IMR-90 (cell line): Measurements from ENCODE around the gene FRS3. TPM values are rescaled to one million over a fixed set of nuclear protein-coding genes. Genes with fewer than 3 reads are reported as not detected.

ENCODE experiments used
- ATAC-seq: fragments of 200-7000 bp; cut with Tn5 transposase; 2 replicates; pipeline ENCODE4 v1.9.1; 2020; ENCODE audit warnings: low read depth, mild to moderate bottlenecking, moderate library complexity
- BruUV-seq: library from RNA; stranded (reverse); fragments of 400-500 nt; replicated peaks from 2 replicates; lab custom pipeline; 2021; lab: Mats Ljungman, UMichigan
- CTCF ChIA-PET: fragments of 300-600 bp; formaldehyde crosslinking; extraction: SDS; loops from one replicate; lab custom pipeline; 2021; ENCODE audit warnings: antibody characterized with exemption; lab: Yijun Ruan, JAX
- POLR2A ChIA-PET: fragments of 300-600 bp; sonication (Branson Sonifier 250); formaldehyde crosslinking; loops from one replicate; lab custom pipeline; 2022; ENCODE audit warnings: antibody characterized with exemption; ENCODE audit not compliant: unreplicated experiment; lab: Charles Lee
- DNase-seq: peaks from one replicate; pipeline ENCODE4 v3.0.0; 2013
- H2AFZ ChIP-seq: replicated peaks from 2 replicates; pipeline ENCODE3; 2013; ENCODE audit warnings: low read length, mild to moderate bottlenecking; ENCODE audit not compliant: poor library complexity
- H2AK5ac ChIP-seq: 2 replicates; pipeline ENCODE4 v1.6.1; 2013; ENCODE audit warnings: low read depth, low read length, inconsistent platforms
- H2AK9ac ChIP-seq: replicated peaks from 2 replicates; pipeline ENCODE3; 2013; ENCODE audit warnings: mild to moderate bottlenecking, low read depth, low read length, moderate library complexity; ENCODE audit not compliant: poor library complexity
- H2BK120ac ChIP-seq: 2 replicates; pipeline ENCODE4 v1.6.1; 2013; ENCODE audit warnings: low read depth, low read length, inconsistent platforms
- H2BK15ac ChIP-seq: 3 replicates; pipeline ENCODE4 v1.6.1; 2013; ENCODE audit warnings: low read depth, low read length, inconsistent platforms
- H2BK20ac ChIP-seq: 2 replicates; pipeline ENCODE4 v1.6.1; 2013; ENCODE audit warnings: low read depth, mild to moderate bottlenecking, inconsistent platforms, low read length, moderate library complexity
- H2BK5ac ChIP-seq: 2 replicates; pipeline ENCODE4 v1.6.1; 2013; ENCODE audit warnings: mild to moderate bottlenecking, low read depth, low read length, inconsistent platforms; ENCODE audit not compliant: poor library complexity, severe bottlenecking
- H3K14ac ChIP-seq: replicated peaks from 2 replicates; pipeline ENCODE4 v1.6.1; 2013; ENCODE audit warnings: low read depth, low read length, inconsistent platforms
- H3K18ac ChIP-seq: 2 replicates; pipeline ENCODE4 v1.6.1; 2013; ENCODE audit warnings: low read depth, low read length, control low read depth
- H3K23ac ChIP-seq: 2 replicates; pipeline ENCODE4 v1.6.1; 2013; ENCODE audit warnings: low read depth, low read length, inconsistent platforms
- H3K27ac ChIP-seq: 2 replicates; pipeline ENCODE4 v1.5.1; 2013; ENCODE audit warnings: mild to moderate bottlenecking, control low read depth, low read length; ENCODE audit not compliant: insufficient read depth
- H3K27me3 ChIP-seq: 2 replicates; pipeline ENCODE4 v1.6.1; 2013; ENCODE audit warnings: low read length; ENCODE audit not compliant: control insufficient read depth, insufficient read depth
- H3K36me3 ChIP-seq: 2 replicates; pipeline ENCODE4 v1.6.1; 2013; ENCODE audit warnings: low read length, mixed read lengths; ENCODE audit not compliant: control insufficient read depth, insufficient read depth
- H3K4ac ChIP-seq: 2 replicates; pipeline ENCODE4 v1.6.1; 2013; ENCODE audit warnings: low read depth, low read length, inconsistent platforms
- H3K4me1 ChIP-seq: 2 replicates; pipeline ENCODE4 v1.6.1; 2013; ENCODE audit warnings: low read length, mixed read lengths; ENCODE audit not compliant: control insufficient read depth, insufficient read depth
- H3K4me2 ChIP-seq: 2 replicates; pipeline ENCODE4 v1.6.1; 2013; ENCODE audit warnings: low read depth, mild to moderate bottlenecking, control low read depth, low read length, moderate library complexity
- H3K4me3 ChIP-seq: 2 replicates; pipeline ENCODE4 v1.5.1; 2013; ENCODE audit warnings: low read depth, mild to moderate bottlenecking, control low read depth, low read length, moderate library complexity; ENCODE audit not compliant: insufficient read depth
- H3K56ac ChIP-seq: 2 replicates; pipeline ENCODE4 v1.6.1; 2013; ENCODE audit warnings: low read length, inconsistent platforms; ENCODE audit not compliant: insufficient read depth; ENCODE audit errors: extremely low read depth
- H3K79me1 ChIP-seq, 2 experiments: 2 replicates each; pipeline ENCODE4 v1.6.1; 2013; ENCODE audit warnings: low read length in 2 of 2, inconsistent platforms in 1 of 2, low read depth in 1 of 2
- H3K9ac ChIP-seq: 2 replicates; pipeline ENCODE4 v1.6.1; 2013; ENCODE audit warnings: low read depth, low read length, control low read depth
- H3K9me1 ChIP-seq: 2 replicates; pipeline ENCODE4 v1.6.1; 2013; ENCODE audit warnings: low read length, inconsistent platforms; ENCODE audit not compliant: insufficient read depth
- H3K9me3 ChIP-seq: 2 replicates; pipeline ENCODE4 v1.6.1; 2013; ENCODE audit warnings: low read length; ENCODE audit not compliant: control insufficient read depth, insufficient read depth
- H4K20me1 ChIP-seq: 2 replicates; pipeline ENCODE4 v1.6.1; 2013; ENCODE audit warnings: low read length, inconsistent platforms; ENCODE audit not compliant: insufficient read depth
- H4K5ac ChIP-seq: 2 replicates; pipeline ENCODE4 v1.6.1; 2013; ENCODE audit warnings: mild to moderate bottlenecking, low read depth, low read length, control low read depth
- H4K8ac ChIP-seq, 2 experiments: 2 replicates each; pipeline ENCODE4 v1.6.1; 2013; ENCODE audit warnings: low read depth in 2 of 2, low read length in 2 of 2, control low read depth in 1 of 2, inconsistent platforms in 1 of 2
- H4K91ac ChIP-seq: 2 replicates; pipeline ENCODE4 v1.6.1; 2013; ENCODE audit warnings: low read depth, low read length, inconsistent platforms; ENCODE audit not compliant: insufficient read depth
- CHD1 ChIP-seq: IDR thresholded peaks from 2 replicates; pipeline ENCODE4 v1.6.1; 2012; ENCODE audit warnings: low read depth, low read length, improper control_type of control experiment
- MXI1 ChIP-seq: IDR thresholded peaks from 2 replicates; pipeline ENCODE4 v1.6.1; 2012; ENCODE audit warnings: low read depth, mild to moderate bottlenecking, low read length, moderate library complexity, borderline replicate concordance
- NFE2L2 ChIP-seq: fragments of 150-350 bp; IDR thresholded peaks from 2 replicates; pipeline ENCODE4 v1.6.1; 2016; ENCODE audit warnings: low read depth, mild to moderate bottlenecking, low read length
- POLR2A ChIP-seq: IDR thresholded peaks from 2 replicates; pipeline ENCODE4 v1.6.1; 2012; ENCODE audit warnings: mild to moderate bottlenecking, low read depth, low read length
- RAD21 ChIP-seq: IDR thresholded peaks from 2 replicates; pipeline ENCODE4 v1.6.1; 2012; ENCODE audit warnings: low read length, improper control_type of control experiment
- RCOR1 ChIP-seq: IDR thresholded peaks from 2 replicates; pipeline ENCODE4 v1.6.1; 2012; ENCODE audit warnings: mild to moderate bottlenecking, low read length, improper control_type of control experiment; ENCODE audit not compliant: insufficient replicate concordance
- RFX5 ChIP-seq: IDR thresholded peaks from 2 replicates; pipeline ENCODE4 v1.8.0; 2012; ENCODE audit warnings: low read depth, mild to moderate bottlenecking, low read length, moderate library complexity
- SMC3 ChIP-seq: fragments of 150-350 bp; IDR thresholded peaks from 2 replicates; pipeline ENCODE4 v1.6.1; 2016; ENCODE audit warnings: low read depth, mild to moderate bottlenecking, antibody characterized with exemption, low read length, moderate library complexity
- WGBS, 2 experiments: methylation state at CpG; one replicate each; pipeline versions ENCODE4 v1.1.5 to v1.1.7; 2013; ENCODE audit warnings: missing lambda C conversion rate in 2 of 2; ENCODE audit not compliant: insufficient read length in 1 of 2; ENCODE audit errors: extremely low coverage in 2 of 2; 5-methylcytosine and 5-hydroxymethylcytosine counted together
- dilution Hi-C: fragments of 300-500 bp; cut with HindIII; formaldehyde crosslinking; loops from one replicate; pipeline ENCODE4 v1.14.3; 2018; ENCODE audit warnings: low sequenced_read_pairs; ENCODE audit not compliant: unreplicated experiment
- in situ Hi-C: fragments of 300-500 bp; cut with MboI; formaldehyde crosslinking; loops from 3 replicates; pipeline ENCODE4 v1.14.3; 2019; ENCODE audit warnings: low sequenced_read_pairs, inconsistent platforms, mixed read lengths
- intact Hi-C: fragments of 100-400 bp; cut with micrococcal nuclease; formaldehyde crosslinking; loops from 2 replicates; pipeline ENCODE4 v1.10.0; 2022
- polyA plus RNA-seq, 3 experiments: library from polyadenylated mRNA; depleted of rRNA; stranded (reverse); fragments of >200 nt; gene quantifications; 2 replicates each; pipeline ENCODE4 v1.2.3, GENCODE V29; 2012; ENCODE audit warnings: low replicate concordance in 1 of 3
- total RNA-seq: library from RNA; depleted of rRNA; stranded (reverse); fragments of >200 nt; gene quantifications from 2 replicates; pipeline ENCODE4 v1.2.3, GENCODE V29; 2012
- TF ChIP-seq, protein P1 (sequence below): fragments of 150-350 bp; IDR thresholded peaks from 2 replicates; pipeline ENCODE4 v1.6.1; 2017; ENCODE audit warnings: mild to moderate bottlenecking, antibody characterized with exemption, low read length, low read depth
- TF ChIP-seq, protein P2 (sequence below): conservative IDR thresholded peaks from 2 replicates; pipeline ENCODE4 v1.5.1; 2012; ENCODE audit warnings: mild to moderate bottlenecking, low read depth, low read length, improper control_type of control experiment
- TF ChIP-seq, protein P3 (sequence below): fragments of 150-350 bp; IDR thresholded peaks from 2 replicates; pipeline ENCODE4 v1.6.1; 2016; ENCODE audit warnings: low read depth, mild to moderate bottlenecking, low read length, moderate library complexity, borderline replicate concordance

Gene FRS3
- total and polyA plus RNA-seq, 2 of the 4 experiments (the other 2 are of a cell fraction), result 0.54 to 3.8 TPM

DNA sequence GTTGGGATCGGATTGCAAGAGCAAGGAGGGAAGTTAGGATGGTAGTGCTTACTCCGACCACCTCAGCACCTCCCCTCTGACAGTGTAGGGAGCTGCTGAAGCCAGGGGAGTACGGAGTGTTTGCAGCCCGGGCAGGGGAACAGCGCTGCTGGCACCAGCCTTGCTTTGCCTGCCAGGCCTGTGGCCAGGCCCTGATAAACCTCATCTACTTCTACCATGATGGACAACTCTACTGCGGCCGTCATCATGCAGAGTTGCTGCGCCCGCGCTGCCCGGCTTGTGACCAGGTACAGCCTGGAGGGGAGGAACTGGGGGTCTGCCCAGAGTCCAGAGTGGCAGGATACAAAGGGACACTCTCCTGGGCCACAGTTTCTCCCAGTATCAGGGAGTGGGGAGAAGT is 5.6 kb upstream of the FRS3 start:
- Histone ChIP-seq H3K9me3 (no peaks in the 10 kb centered on the region), H4K8ac (no peak overlapping the region), H2BK15ac (no peak overlapping the region), H3K27me3 (no peaks in the 10 kb centered on the region), H3K18ac (no peak overlapping the region), H3K36me3 (peaks cover 10% of the 10 kb centered on the region), H3K14ac (no peak overlapping the region), H3K9me1 (peaks cover 3% of the 10 kb centered on the region; the same call in 1 of the 2 replicates), H2AFZ (no peak overlapping the region), H2AK5ac (no peak overlapping the region; the same call in 1 of the 2 replicates), H2BK5ac (no peak overlapping the region), H4K20me1 (no peaks in the 10 kb centered on the region), H2AK9ac (peak overlapping the region; percentile 93), H3K9ac (peak overlapping the region; percentile 53; the same call in 1 of the 2 replicates), H3K4me1 (peaks cover 11% of the 10 kb centered on the region), H3K79me1 (peaks cover 20 to 40% of the 10 kb centered on the region in 2 experiments), H3K4ac (no peak overlapping the region), H3K27ac (no peak overlapping the region), H2BK120ac (no peak overlapping the region), H2BK20ac (no peak overlapping the region), H3K56ac (no peak overlapping the region), H4K5ac (no peak overlapping the region), H4K91ac (no peak overlapping the region), H3K23ac (peak overlapping the region; percentile 98; the same call in 1 of the 2 replicates), H3K4me3 (no peak overlapping the region), H3K4me2 (no peak overlapping the region)
- dilution Hi-C loops, result no loop called here
- no peak for ATAC-seq
- WGBS, 2 experiments, result no CpG with 5 or more reads among the region's 11 CpGs
- BruUV-seq, result no TSS peak
- CTCF ChIA-PET, result interaction anchor here (0.6 to 2.9 kb wide), 4 partner anchors 80 to 687 kb away, joined by 3 to 9 read pairs (median 4); no protein-coding TSS in a partner anchor
- in situ Hi-C loops, result loop anchor here (10.0 kb wide), 1 partner anchor 150 kb away; no protein-coding TSS in a partner anchor
- no peak for TF ChIP-seq SMC3
- no peak for TF ChIP-seq MXI1
- TF ChIP-seq NFE2L2, result no peak
- TF ChIP-seq RAD21, result no peak
- no peak for TF ChIP-seq RFX5
- TF ChIP-seq, protein P1, sequence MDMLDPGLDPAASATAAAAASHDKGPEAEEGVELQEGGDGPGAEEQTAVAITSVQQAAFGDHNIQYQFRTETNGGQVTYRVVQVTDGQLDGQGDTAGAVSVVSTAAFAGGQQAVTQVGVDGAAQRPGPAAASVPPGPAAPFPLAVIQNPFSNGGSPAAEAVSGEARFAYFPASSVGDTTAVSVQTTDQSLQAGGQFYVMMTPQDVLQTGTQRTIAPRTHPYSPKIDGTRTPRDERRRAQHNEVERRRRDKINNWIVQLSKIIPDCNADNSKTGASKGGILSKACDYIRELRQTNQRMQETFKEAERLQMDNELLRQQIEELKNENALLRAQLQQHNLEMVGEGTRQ, result no peak
- TF ChIP-seq, protein P2, sequence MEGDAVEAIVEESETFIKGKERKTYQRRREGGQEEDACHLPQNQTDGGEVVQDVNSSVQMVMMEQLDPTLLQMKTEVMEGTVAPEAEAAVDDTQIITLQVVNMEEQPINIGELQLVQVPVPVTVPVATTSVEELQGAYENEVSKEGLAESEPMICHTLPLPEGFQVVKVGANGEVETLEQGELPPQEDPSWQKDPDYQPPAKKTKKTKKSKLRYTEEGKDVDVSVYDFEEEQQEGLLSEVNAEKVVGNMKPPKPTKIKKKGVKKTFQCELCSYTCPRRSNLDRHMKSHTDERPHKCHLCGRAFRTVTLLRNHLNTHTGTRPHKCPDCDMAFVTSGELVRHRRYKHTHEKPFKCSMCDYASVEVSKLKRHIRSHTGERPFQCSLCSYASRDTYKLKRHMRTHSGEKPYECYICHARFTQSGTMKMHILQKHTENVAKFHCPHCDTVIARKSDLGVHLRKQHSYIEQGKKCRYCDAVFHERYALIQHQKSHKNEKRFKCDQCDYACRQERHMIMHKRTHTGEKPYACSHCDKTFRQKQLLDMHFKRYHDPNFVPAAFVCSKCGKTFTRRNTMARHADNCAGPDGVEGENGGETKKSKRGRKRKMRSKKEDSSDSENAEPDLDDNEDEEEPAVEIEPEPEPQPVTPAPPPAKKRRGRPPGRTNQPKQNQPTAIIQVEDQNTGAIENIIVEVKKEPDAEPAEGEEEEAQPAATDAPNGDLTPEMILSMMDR, result no peak
- no peak for TF ChIP-seq POLR2A
- no peak for TF ChIP-seq RCOR1
- TF ChIP-seq CHD1, result no peak
- TF ChIP-seq, protein P3, sequence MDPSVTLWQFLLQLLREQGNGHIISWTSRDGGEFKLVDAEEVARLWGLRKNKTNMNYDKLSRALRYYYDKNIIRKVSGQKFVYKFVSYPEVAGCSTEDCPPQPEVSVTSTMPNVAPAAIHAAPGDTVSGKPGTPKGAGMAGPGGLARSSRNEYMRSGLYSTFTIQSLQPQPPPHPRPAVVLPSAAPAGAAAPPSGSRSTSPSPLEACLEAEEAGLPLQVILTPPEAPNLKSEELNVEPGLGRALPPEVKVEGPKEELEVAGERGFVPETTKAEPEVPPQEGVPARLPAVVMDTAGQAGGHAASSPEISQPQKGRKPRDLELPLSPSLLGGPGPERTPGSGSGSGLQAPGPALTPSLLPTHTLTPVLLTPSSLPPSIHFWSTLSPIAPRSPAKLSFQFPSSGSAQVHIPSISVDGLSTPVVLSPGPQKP, result no peak
- POLR2A ChIA-PET, result no interaction called here
- intact Hi-C loops, result loop anchor here (10.0 kb wide), 2 partner anchors 380 to 430 kb away; partner anchors contain the start of gene MRPS10
- DNase-seq, result no peak
